HEK293T (cell line): ENCODE data around the gene SLC43A2.

Source experiments
- ARNT ChIP-seq: fragments of 450-650 bp; IDR thresholded peaks from 2 replicates; pipeline ENCODE4 v1.6.1; 2017; ENCODE audit warnings: mild to moderate bottlenecking
- FOXA1 ChIP-seq: fragments of 450-650 bp; IDR thresholded peaks from 2 replicates; pipeline ENCODE4 v1.6.1; 2016; ENCODE audit warnings: mild to moderate bottlenecking
- NFRKB ChIP-seq: fragments of 450-650 bp; IDR thresholded peaks from 2 replicates; pipeline ENCODE4 v1.6.1; 2016; ENCODE audit warnings: mild to moderate bottlenecking, moderate library complexity
- SUZ12 ChIP-seq: fragments of 450-650 bp; IDR thresholded peaks from 2 replicates; pipeline ENCODE4 v1.6.1; 2016; ENCODE audit warnings: mild to moderate bottlenecking
- TARDBP ChIP-seq: fragments of 450-650 bp; IDR thresholded peaks from 2 replicates; pipeline ENCODE4 v1.6.1; 2016

GRCh38 chr17:1611715-1612114, 16.9 kb downstream of the SLC43A2 start:
- TF ChIP-seq NFRKB = no peak
- no peak for TF ChIP-seq ARNT
- no peak for TF ChIP-seq SUZ12
- TF ChIP-seq FOXA1 = no peak
- no peak for TF ChIP-seq TARDBP
